T1000 (cell line): ENCODE measurements around the gene PDE11A.
"Not testable (repeated sequence)": the region's sequence is repeated elsewhere in the genome, so short reads cannot be mapped to it uniquely, and the experiment has no call there.

ENCODE experiments used
- DNase-seq: peaks from one replicate; lab custom pipeline; 2025; ENCODE audit warnings: mixed read lengths; lab: John Stamatoyannopoulos, UW

The PDE11A gene

GRCh38 chr2:178072383-178073301 is at the start of gene PDE11A:
Gene PDE11A, minus strand, starts transcription at chr2:178072777. Its CDS starts 340 bp downstream, at chr2:178072437.
- peak; percentile 79 for DNase-seq

GRCh38 chr2:178119179-178119922 is 46.8 kb upstream of the PDE11A start:
- no peak for DNase-seq

DNA sequence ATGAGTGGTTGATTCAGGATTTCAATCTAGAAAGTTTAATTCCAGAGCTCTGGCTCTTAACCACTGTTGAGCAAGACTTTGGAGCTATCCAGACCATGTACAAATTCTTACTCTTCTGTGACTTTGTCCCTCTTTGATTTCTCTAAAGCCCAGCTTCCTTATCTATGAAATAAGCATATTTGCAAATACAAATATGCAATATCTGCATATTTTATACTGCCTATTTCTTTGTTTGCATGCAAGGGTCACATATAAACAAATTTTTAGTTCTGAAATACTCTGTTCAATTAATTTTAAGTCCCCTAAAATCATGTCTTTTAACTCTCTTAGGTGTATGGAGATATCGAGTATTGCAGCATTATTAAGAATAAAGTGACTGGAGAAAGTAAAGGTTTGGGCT is 45.1 kb upstream of the PDE11A start:
- DNase-seq = no peak

DNA sequence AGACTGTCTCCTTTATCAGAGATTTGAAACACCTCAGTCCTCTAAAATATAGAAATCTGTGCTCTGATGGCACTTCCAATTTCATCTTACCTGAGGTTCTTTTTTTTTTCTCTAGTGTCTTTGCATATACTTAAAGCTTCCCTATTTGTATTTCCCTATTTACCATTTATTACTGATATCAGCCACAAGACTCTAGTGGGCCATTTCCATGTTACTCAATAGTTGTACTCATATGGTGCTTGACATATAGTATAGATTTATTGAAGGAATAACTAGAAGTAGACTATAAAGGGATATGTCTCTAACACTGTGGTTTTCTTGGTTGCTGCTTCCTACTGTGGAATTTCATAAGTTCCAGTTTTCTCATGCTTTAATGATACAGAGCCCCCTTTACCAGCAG is 42.7 kb upstream of the PDE11A start:
- DNase-seq = no peak

DNA sequence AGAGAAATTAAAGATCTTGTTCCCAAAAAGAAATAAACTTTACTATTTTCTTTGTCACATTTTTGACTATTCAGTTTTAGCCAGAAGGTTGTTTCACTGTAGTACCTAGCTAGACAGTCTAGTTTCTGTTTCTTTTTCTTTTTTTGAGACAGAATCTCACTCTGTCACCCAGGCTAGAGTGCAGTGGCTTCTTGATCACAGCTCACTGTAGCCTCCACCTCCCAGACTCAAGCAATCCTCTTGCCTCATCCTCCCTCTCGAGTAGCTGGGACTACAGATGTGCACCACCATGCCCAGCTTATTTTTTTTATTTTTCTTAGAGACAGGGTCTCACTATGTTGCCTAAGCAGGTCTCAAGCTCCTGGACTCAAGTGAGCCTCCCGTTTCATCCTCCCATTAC is 41.9 kb upstream of the PDE11A start:
- no peak for DNase-seq

- DNase-seq = peak; percentile 86
Observed at GRCh38 chr2:178112202-178113152, 39.9 kb upstream of the PDE11A start, which contains the start of gene RBM45. Gene RBM45, plus strand, starts transcription at chr2:178112437. Its CDS starts 110 bp downstream, at chr2:178112547.

GRCh38 chr2:178111743-178112142 is 39.2 kb upstream of the PDE11A start:
- no peak for DNase-seq

DNA sequence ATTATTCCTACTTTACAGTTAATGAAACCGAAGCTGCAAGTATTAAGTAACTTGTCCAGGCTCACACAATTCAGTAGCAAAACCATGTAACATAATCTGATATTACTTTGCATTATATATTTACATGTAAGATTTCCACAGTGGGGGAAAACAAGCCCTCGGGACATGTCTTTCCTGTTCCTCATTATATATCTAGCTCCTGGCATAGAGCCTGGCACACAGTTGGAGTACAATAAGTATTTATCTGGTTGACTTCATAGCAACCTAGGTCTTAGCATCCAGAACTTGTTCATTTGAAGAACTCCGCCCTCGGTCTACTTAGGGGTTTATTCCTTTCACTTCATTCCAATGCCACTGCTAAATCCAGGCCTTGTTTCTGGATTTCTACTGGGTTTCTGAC is 38.1 kb upstream of the PDE11A start:
- DNase-seq = no peak

DNA sequence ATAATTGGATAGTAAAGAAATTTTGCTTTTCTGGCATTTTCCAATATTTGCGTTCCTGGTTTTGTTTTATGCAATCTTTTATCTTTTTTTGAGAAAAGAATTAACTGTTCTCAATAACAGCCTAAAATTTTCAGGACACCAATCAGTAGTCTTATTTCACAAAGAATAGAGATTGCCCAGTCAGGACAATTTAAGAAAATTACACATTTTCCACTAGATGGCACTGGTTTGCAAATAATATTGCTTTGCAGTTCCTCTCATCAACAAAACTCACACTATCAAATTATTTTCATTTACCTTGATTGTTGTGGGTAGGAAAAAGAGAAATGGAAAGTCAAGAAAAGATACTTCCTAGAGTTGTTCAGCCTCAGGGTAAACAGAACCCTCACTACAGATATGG is 37.2 kb upstream of the PDE11A start:
- no peak for DNase-seq

DNA sequence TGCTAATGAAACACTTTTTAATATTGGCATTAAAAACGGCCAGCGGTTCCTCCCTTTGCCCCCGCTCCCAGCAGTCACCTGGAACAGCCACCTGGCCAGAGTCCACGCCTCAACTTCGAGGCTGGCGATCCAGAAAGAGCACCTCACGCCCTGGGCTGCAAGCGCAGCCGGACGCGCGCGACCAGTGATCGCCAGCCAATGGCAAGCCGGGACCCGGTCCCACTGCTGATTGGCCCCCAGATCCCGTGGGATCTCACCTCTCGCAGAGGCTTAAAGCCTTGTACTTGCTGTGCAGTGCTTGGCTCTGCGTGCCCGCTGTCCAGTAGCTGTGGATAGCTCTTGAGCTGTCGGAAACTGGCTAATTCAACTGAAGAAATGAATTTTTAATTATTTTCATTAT is 35.6 kb upstream of the PDE11A start:
- DNase-seq = no peak

DNA sequence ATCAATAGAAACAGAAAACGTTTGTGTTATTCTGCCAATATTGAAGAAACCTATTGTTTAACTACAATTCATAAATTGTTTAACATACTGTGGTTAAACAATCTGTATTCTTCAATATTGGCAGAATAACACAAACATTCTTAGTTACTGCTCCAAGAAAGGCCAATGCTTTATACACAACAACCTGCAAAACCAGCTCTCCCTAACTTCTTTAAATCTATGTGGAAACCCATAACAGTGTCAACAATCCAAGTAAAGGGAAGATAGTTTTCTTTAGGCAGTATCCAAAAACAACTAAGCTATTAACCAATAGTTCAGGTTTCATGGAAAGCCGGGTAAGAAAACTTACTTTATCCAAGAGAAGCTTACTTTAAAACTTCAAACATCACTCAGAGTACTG is 33.5 kb upstream of the PDE11A start:
- DNase-seq = no peak

DNA sequence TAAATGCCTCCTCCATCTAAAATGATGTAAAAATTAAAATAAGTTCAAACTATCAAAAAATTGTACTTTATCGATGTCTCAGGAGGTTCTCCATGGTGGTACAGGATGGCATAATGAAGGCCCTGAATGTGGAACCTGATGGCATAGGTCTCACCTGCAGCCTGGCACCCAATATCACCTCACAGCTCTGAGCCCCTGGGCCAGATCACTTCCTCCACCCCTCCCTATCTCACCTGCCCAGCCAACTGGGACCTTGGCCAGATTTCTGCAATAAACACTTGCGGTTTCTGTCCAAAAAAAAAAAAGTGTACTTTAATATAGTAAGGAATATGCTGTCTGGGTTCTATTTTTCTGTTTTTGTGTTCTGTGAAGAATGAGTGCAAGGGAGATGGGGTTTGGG is 33.0 kb upstream of the PDE11A start:
- DNase-seq = no peak

GRCh38 chr2:178101321-178102079 is 28.9 kb upstream of the PDE11A start:
- DNase-seq = no peak

DNA sequence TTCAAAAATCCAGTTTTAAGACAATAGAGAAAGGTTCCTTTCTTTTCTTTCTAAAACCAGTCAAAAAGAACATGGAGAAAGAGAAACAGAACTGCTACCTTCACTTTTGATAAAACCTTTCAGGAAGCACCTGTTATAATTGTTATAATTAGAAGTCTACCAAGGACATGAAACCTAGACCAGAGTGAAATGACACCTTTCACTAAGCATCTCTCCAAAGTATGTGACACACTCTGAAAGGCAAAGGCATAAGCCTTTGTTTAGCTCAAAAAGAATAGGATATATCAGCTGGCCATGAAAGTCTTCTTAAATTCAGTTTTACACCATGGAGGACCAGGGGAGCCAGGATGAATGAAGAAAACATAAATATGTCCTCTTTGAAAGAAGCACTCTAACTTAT is 20.9 kb upstream of the PDE11A start:
- no peak for DNase-seq

DNA sequence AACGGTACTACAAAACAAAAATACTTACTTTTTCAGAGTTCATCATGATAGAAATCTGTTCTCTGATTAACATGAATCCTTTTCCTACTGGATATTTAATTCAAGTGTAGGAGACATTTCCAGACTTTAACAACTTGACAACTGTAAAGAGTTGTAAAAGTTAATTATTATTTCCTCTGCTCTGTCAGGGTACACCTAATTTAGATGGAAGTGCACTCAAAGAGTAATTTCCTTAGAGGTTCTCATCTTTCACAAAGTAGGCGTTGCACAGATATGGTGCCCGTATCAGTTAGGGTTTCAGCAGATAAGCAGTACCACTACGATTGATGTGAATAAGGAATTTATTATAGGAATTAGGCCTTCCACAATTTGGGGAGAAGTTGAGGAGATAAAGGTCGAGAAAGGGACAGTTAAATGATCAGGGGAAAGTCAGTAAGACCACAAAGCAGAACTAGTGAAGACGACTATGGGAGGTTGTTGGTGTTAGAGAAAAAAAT is 16.2 kb upstream of the PDE11A start:
- DNase-seq = no peak

GRCh38 chr2:178084273-178084672 is 11.7 kb upstream of the PDE11A start:
- DNase-seq = no peak

GRCh38 chr2:178082408-178083045 is 9.9 kb upstream of the PDE11A start:
- DNase-seq = no peak

DNA sequence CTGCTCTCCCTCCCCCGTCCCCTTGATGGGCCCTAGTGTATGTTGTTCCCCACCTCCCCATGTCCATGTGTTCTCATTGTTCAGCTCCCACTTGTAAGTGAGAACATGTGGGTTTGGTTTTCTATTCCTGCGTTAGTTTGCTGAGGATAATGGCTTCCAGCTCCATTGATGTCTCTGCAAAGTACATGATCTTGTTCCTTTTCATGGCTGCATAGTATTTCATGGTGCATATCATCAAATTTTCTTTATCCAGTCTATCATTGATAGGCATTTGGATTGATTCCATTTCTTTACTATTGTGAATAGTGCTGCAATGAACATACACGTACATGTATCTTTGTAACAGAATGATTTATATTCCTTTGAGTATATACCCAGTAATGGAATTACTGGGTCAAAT is 6.7 kb upstream of the PDE11A start:
- not testable (repeated sequence) for DNase-seq

- no peak for DNase-seq
Observed at GRCh38 chr2:178076130-178076529, 3.6 kb upstream of the PDE11A start.

DNA sequence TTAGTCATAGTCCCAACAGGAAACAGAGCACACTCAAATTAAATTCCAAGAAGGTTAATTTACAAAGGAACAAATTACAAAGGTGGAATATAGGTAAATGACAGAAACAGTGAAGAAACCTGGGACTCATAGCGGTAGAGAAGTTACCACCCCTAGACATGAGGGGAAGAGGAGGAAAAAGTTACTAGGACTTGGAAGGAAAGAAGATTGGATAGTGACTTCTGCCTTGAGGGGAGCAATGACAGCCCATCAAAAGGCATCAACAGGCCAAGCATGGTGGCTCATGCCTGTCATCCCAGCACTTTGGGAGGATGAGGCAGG is 2.4 kb upstream of the PDE11A start:
- DNase-seq = no peak
